Body of pancreas (tissue), 4 donors: ENCODE data around the gene PHF21B. TPM values are rescaled to one million over a fixed set of nuclear protein-coding genes. Genes with fewer than 3 reads are reported as not detected.

ENCODE experiments used
- ATAC-seq: fragments of 150-250 bp; one replicate; pipeline ENCODE4 v1.9.1; 2016
- DNase-seq, 4 donors: peaks; one replicate each; pipeline ENCODE4 v3.0.0-alpha.2; 2019
- H3K27ac ChIP-seq, 4 donors: fragments of 200-600 bp; sonication (generic); 1 replicate in 3 of 4; 2 replicates in 1 of 4; pipeline versions ENCODE4 v1.5.1 to v1.6.1; 2016 to 2019; ENCODE audit warnings: mild to moderate bottlenecking in 1 of 4, mixed read lengths in 1 of 4, moderate library complexity in 1 of 4
- H3K27me3 ChIP-seq, 2 donors: fragments of 200-600 bp; sonication (generic); one replicate each; pipeline ENCODE4 v1.6.0; 2016; ENCODE audit warnings: mild to moderate bottlenecking in 1 of 2
- H3K36me3 ChIP-seq, 2 donors: fragments of 200-600 bp; sonication (generic); replicated peaks in 1 of 2; 2 replicates each; pipeline ENCODE4 v1.5.1; 2016; ENCODE audit warnings: low read depth in 2 of 2; ENCODE audit not compliant: insufficient read depth in 1 of 2
- H3K4me1 ChIP-seq: fragments of 200-600 bp; sonication (generic); one replicate; pipeline ENCODE4 v1.6.0; 2016
- H3K4me3 ChIP-seq, 2 donors: fragments of 200-600 bp; sonication (generic); 1 replicate in 1 of 2; 2 replicates in 1 of 2; pipeline ENCODE4 v1.5.1; 2016 to 2019
- H3K9me3 ChIP-seq, 3 donors: fragments of 200-600 bp; sonication (generic); 1 replicate in 2 of 3; 2 replicates in 1 of 3; pipeline ENCODE4 v1.5.1; 2016
- POLR2A ChIP-seq, 3 donors: fragments of 450-650 bp; IDR thresholded peaks; one replicate each; pipeline ENCODE4 v1.6.1; 2016; ENCODE audit warnings: antibody characterized with exemption in 3 of 3, mild to moderate bottlenecking in 2 of 3
- WGBS, 2 donors: methylation state at CpG; one replicate each; pipeline ENCODE4 v1.1.5; 2017; 5-methylcytosine and 5-hydroxymethylcytosine counted together
- intact Hi-C: fragments of 100-400 bp; cut with DNase I; formaldehyde crosslinking; loops from one replicate; pipeline ENCODE4 v1.15.1; 2023
- total RNA-seq, 2 donors: library from RNA; depleted of rRNA; stranded (reverse); fragments of >200 nt; gene quantifications; one replicate each; pipeline ENCODE4 v1.1.0, GENCODE V29; 2016
- TF ChIP-seq, protein P1 (sequence below), 7 experiments: fragments of 450-650 bp in 4 of 7; fragments of 200-600 bp in 3 of 7; sonication (generic) in 3 of 7; IDR thresholded peaks; one replicate each; pipeline ENCODE4 v1.5.1; 2016 to 2019; ENCODE audit warnings: antibody characterized with exemption in 7 of 7

PHF21B gene
- total RNA-seq, 2 donors from 2014 or later, result under 0.01 TPM; not detected in 1

DNA sequence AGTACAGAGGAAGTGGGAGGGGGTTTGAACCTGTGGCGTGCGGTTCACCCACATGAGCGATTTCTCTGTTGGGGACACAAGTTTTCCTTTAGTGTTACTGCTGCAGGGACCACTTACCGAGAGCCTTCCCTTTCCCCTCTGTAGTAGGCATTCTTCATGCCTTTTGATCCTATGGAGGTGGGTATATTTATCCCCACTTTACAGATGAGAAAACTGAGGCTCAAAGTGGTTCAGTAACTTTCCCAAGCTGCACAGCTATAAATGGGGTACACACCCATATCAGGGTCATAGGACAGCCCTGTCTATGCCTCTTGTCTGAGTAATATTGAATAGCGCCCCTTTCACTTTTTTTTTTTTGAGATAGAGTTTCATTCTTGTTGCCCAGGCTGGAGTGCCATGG lies 3.3 kb upstream of the PHF21B start:
- Histone ChIP-seq H3K36me3 (no peaks in the 10 kb centered on the region), H3K4me1 (peaks cover 20% of the 10 kb centered on the region), H3K9me3 (no peaks in the 10 kb centered on the region), H3K27me3 (peaks cover 0 to 7% of the 10 kb centered on the region in 2 donors), H3K27ac (no peak overlapping the region), H3K4me3 (no peak overlapping the region)
- ATAC-seq (no peak), DNase-seq (no peak)
- 73 to 78% methylated on average over 5 of the region's 5 CpGs for WGBS, 2 donors
- TF ChIP-seq, protein P1, sequence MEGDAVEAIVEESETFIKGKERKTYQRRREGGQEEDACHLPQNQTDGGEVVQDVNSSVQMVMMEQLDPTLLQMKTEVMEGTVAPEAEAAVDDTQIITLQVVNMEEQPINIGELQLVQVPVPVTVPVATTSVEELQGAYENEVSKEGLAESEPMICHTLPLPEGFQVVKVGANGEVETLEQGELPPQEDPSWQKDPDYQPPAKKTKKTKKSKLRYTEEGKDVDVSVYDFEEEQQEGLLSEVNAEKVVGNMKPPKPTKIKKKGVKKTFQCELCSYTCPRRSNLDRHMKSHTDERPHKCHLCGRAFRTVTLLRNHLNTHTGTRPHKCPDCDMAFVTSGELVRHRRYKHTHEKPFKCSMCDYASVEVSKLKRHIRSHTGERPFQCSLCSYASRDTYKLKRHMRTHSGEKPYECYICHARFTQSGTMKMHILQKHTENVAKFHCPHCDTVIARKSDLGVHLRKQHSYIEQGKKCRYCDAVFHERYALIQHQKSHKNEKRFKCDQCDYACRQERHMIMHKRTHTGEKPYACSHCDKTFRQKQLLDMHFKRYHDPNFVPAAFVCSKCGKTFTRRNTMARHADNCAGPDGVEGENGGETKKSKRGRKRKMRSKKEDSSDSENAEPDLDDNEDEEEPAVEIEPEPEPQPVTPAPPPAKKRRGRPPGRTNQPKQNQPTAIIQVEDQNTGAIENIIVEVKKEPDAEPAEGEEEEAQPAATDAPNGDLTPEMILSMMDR (IDR thresholded peaks at IDR 0.05), result no peak
- TF ChIP-seq POLR2A (IDR thresholded peaks at IDR 0.05), result no peak
- intact Hi-C loops, result no loop called here

DNA sequence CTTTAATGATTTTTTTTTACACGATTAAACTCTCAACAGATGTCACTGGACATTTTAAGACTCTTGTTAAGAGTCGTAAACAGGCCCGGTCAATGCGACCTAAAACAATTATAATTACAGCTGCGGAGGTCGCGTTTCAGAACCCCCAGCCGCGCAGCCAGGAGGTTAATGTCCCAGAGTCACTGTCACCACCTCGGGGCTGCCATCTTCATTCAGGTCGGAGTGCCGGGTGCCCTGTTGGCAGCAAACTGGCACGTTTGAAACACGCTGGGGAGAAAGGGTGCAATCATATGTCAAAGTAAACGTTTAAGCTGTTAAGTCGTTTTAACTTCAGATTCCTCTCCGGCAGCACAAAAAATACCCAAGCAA lies 711 bp upstream of the PHF21B start:
- 1 to 2% methylated on average over 17 of the region's 17 CpGs for WGBS, 2 donors

DNA sequence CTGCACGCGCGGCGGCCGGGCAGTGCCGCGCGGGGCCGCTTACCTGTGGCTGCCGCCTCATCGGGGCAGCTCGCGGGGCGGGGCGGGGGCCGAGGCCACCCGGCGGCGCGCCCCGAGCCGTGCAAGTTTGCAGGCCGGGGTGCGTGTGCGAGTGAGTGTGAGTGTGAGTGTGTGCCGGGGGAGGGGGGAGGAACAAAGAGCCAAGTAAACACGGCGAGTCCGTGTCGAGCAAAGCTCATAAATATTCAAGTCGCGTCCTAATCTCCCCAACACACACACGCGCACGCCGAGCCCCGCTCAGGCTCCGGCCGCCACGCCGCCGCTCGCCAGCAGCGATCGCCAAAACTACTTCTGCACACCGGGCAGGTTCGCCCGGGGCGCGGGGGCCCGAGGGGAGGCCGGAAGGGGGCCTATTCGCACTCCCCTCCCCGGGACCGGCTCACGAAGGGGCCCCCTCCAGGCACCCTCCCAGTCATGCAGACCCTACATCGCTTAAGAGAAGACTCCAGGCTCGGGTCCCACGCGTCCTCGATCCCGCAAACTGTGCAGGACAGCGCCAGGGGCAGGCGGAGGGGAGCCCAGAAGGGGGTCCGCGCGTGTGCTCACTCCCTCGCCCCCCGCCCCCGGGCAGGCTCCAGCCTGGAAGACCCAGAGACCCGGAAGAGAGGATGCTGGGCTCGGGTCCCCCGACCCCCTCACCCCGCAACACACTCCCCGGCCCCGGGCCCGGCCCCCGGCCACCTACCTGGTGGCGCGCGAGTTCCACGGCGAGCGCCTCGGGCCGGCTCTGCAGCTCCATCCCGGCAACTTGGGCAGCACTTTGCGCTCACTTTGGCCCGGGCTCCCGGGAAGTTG lies 827 bp downstream of the PHF21B start:
- Histone ChIP-seq H3K4me1 (peaks cover 38% of the 10 kb centered on the region), H3K9me3 (no peaks in the 10 kb centered on the region), H3K27me3 (peaks cover 0 to 11% of the 10 kb centered on the region in 2 donors), H3K36me3 (no peaks in the 10 kb centered on the region), H3K27ac (no peak overlapping the region), H3K4me3 (no peak overlapping the region)
- TF ChIP-seq, protein P1 (IDR thresholded peaks at IDR 0.05), result no peak
- TF ChIP-seq POLR2A (IDR thresholded peaks at IDR 0.05), result no peak
- DNase-seq (no peak), ATAC-seq (peak; percentile 12)
- WGBS, 2 donors, result 0 to 1% methylated on average over 7 to 62 of the region's 90 CpGs
- intact Hi-C loops, result no loop called here

More for the DNA sequence above, 711 bp upstream of the PHF21B start:
- no peak for TF ChIP-seq POLR2A (IDR thresholded peaks at IDR 0.05)
- TF ChIP-seq, protein P1 (IDR thresholded peaks at IDR 0.05), result no peak
- ATAC-seq, result no peak
- H3K9me3 ChIP-seq, result no peaks in the 10 kb centered on the region
- H3K36me3 ChIP-seq, result no peaks in the 10 kb centered on the region
- H3K4me3 ChIP-seq, result peak overlapping the region in 1 of 2 donors; percentile 30
- no peak overlapping the region for H3K27ac ChIP-seq
- DNase-seq, result no peak
- peaks cover 0 to 11% of the 10 kb centered on the region in 2 donors for H3K27me3 ChIP-seq
- intact Hi-C loops, result no loop called here
- peaks cover 38% of the 10 kb centered on the region for H3K4me1 ChIP-seq

DNA sequence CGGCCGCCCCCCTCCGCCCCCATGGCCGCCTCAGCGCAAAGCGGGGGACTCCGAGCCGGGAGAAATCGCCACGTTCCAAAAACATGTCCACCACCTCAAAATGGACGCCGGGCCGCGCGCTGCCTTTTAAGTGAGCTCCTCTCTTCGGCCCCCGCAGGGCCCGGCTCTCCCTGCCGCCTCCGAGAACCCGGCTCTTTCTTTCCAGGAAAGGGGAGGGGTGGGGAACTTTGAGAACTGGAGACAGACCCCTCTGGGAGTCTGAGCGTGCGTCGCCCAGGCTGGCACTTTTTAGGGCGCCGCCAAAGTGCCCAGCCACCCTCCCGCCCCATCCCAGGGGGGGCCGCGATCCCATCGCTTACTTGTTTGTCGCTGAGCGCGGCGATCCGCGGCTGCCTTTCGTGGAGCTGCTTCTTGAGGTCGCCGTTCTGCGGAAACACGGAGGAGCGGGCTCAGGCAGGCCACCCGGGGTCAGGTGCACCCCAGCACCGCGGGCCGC lies 1.6 kb downstream of the PHF21B start:
- peaks cover 0 to 11% of the 10 kb centered on the region in 2 donors for H3K27me3 ChIP-seq
- DNase-seq (no peak), ATAC-seq (no peak)
- intact Hi-C loops, result no loop called here
- H3K4me3 ChIP-seq, result no peak overlapping the region
- H3K36me3 ChIP-seq, result no peaks in the 10 kb centered on the region
- H3K9me3 ChIP-seq, result no peaks in the 10 kb centered on the region
- TF ChIP-seq, protein P1 (IDR thresholded peaks at IDR 0.05), result no peak
- no peak for TF ChIP-seq POLR2A (IDR thresholded peaks at IDR 0.05)
- no peak overlapping the region for H3K27ac ChIP-seq
- peaks cover 38% of the 10 kb centered on the region for H3K4me1 ChIP-seq
- WGBS, 2 donors, result 1 to 4% methylated on average over 19 to 43 of the region's 46 CpGs
